Upper lobe of left lung (tissue), 6 donors: Measurements from ENCODE around the gene BCL2. TPM values are rescaled to one million over a fixed set of nuclear protein-coding genes. Genes with fewer than 3 reads are reported as not detected.

Source experiments
- ATAC-seq, 2 donors: fragments of 200-7000 bp; cut with Tn5 transposase; one replicate each; pipeline ENCODE4 v1.9.1; 2022; ENCODE audit warnings: mild to moderate bottlenecking in 2 of 2, moderate library complexity in 2 of 2; ENCODE audit not compliant: low FRiP score in 2 of 2
- DNase-seq, 2 donors: peaks; one replicate each; pipeline ENCODE4 v3.0.0-alpha.2; 2019 to 2020
- H3K27ac ChIP-seq, 4 donors: fragments of 200-600 bp; sonication (generic); one replicate each; pipeline ENCODE4 v1.5.1; 2016 to 2019
- H3K27me3 ChIP-seq, 4 donors: fragments of 200-600 bp; sonication (generic); one replicate each; pipeline ENCODE4 v1.5.1; 2017 to 2019
- H3K36me3 ChIP-seq, 4 donors: fragments of 200-600 bp; sonication (generic); one replicate each; pipeline ENCODE4 v1.5.1; 2016 to 2019
- H3K4me1 ChIP-seq, 4 donors: fragments of 200-600 bp; sonication (generic); one replicate each; pipeline ENCODE4 v1.5.1; 2018 to 2019
- H3K4me3 ChIP-seq, 4 donors: fragments of 200-600 bp; sonication (generic); one replicate each; pipeline ENCODE4 v1.5.1; 2017 to 2019; ENCODE audit warnings: mild to moderate bottlenecking in 2 of 4, moderate library complexity in 1 of 4
- H3K9me3 ChIP-seq, 4 donors: fragments of 200-600 bp; sonication (generic); one replicate each; pipeline ENCODE4 v1.5.1; 2018 to 2019
- EP300 ChIP-seq, 4 donors: sonication (generic); formaldehyde crosslinking; IDR thresholded peaks; one replicate each; pipeline ENCODE4 v1.5.1; 2017; ENCODE audit warnings: antibody characterized with exemption in 4 of 4, control low read depth in 2 of 4
- POLR2A ChIP-seq, 4 donors: fragments of 450-650 bp; IDR thresholded peaks; one replicate each; pipeline ENCODE4 v1.5.1; 2016 to 2017; ENCODE audit warnings: antibody characterized with exemption in 4 of 4, mild to moderate bottlenecking in 2 of 4
- POLR2AphosphoS5 ChIP-seq, 2 donors: sonication (generic); formaldehyde crosslinking; IDR thresholded peaks; one replicate each; pipeline ENCODE4 v1.5.1; 2017; ENCODE audit warnings: antibody characterized with exemption in 2 of 2
- WGBS, 2 donors: methylation state at CpG; one replicate each; pipeline ENCODE4 v1.1.5; 2017 to 2018; 5-methylcytosine and 5-hydroxymethylcytosine counted together
- total RNA-seq, 6 donors: library from RNA; depleted of rRNA in 4 of 6; stranded (reverse); fragments of >200 nt in 4 of 6; gene quantifications; one replicate each; pipeline versions ENCODE4 v1.1.0 to v1.2.1, GENCODE V29; 2016 to 2021
- TF ChIP-seq, protein P1 (sequence below), 6 experiments: fragments of 450-650 bp in 4 of 6; fragments of 200-600 bp in 2 of 6; sonication (generic) in 2 of 6; IDR thresholded peaks; one replicate each; pipeline ENCODE4 v1.5.1; 2016 to 2019; ENCODE audit warnings: antibody characterized with exemption in 6 of 6
- donor health status: DM: no; HTN: no; CAD: no; lungs with moderate emphysema.
- donor health status: DM: no; HTN: yes; CAD: no; lungs with severe emphysema.

The BCL2 gene
- total RNA-seq, 6 donors from 2014 or later: 5.9 to 19.9 (median 11.4) TPM

- TF ChIP-seq POLR2A (IDR thresholded peaks at IDR 0.05) (no peak), POLR2AphosphoS5 (IDR thresholded peaks at IDR 0.05) (no peak), EP300 (IDR thresholded peaks at IDR 0.05) (no peak)
- TF ChIP-seq, protein P1, sequence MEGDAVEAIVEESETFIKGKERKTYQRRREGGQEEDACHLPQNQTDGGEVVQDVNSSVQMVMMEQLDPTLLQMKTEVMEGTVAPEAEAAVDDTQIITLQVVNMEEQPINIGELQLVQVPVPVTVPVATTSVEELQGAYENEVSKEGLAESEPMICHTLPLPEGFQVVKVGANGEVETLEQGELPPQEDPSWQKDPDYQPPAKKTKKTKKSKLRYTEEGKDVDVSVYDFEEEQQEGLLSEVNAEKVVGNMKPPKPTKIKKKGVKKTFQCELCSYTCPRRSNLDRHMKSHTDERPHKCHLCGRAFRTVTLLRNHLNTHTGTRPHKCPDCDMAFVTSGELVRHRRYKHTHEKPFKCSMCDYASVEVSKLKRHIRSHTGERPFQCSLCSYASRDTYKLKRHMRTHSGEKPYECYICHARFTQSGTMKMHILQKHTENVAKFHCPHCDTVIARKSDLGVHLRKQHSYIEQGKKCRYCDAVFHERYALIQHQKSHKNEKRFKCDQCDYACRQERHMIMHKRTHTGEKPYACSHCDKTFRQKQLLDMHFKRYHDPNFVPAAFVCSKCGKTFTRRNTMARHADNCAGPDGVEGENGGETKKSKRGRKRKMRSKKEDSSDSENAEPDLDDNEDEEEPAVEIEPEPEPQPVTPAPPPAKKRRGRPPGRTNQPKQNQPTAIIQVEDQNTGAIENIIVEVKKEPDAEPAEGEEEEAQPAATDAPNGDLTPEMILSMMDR (IDR thresholded peaks at IDR 0.05): no peak
- WGBS, 2 donors: 80 to 91% methylated on average over 6 of the region's 6 CpGs
Observed at GRCh38 chr18:63147973-63148372, 171.6 kb downstream of the BCL2 start.

GRCh38 chr18:63146828-63147409 is 172.7 kb downstream of the BCL2 start:
- TF ChIP-seq POLR2A (IDR thresholded peaks at IDR 0.05) (no peak), EP300 (IDR thresholded peaks at IDR 0.05) (no peak), POLR2AphosphoS5 (IDR thresholded peaks at IDR 0.05) (no peak)
- TF ChIP-seq, protein P1 (IDR thresholded peaks at IDR 0.05): no peak
- Histone ChIP-seq H3K27me3 (no peaks in the 10 kb centered on the region), H3K9me3 (no peaks in the 10 kb centered on the region), H3K36me3 (no peaks in the 10 kb centered on the region), H3K4me1 (peaks cover 3 to 15% (median 6%) of the 10 kb centered on the region in 4 donors), H3K27ac (no peak overlapping the region), H3K4me3 (no peak overlapping the region)
- DNase-seq (no peak), ATAC-seq (no peak)
- 93 to 96% methylated on average over 7 of the region's 7 CpGs for WGBS, 2 donors

More at GRCh38 chr18:63147973-63148372, 171.6 kb downstream of the BCL2 start:
- H3K4me3 ChIP-seq: no peak overlapping the region
- ATAC-seq (no peak), DNase-seq (no peak)
- H3K4me1 ChIP-seq: peaks cover 0 to 6% (median 3%) of the 10 kb centered on the region in 4 donors
- no peak overlapping the region for H3K27ac ChIP-seq
- H3K36me3 ChIP-seq: no peaks in the 10 kb centered on the region
- H3K27me3 ChIP-seq: no peaks in the 10 kb centered on the region
- H3K9me3 ChIP-seq: no peaks in the 10 kb centered on the region

DNA sequence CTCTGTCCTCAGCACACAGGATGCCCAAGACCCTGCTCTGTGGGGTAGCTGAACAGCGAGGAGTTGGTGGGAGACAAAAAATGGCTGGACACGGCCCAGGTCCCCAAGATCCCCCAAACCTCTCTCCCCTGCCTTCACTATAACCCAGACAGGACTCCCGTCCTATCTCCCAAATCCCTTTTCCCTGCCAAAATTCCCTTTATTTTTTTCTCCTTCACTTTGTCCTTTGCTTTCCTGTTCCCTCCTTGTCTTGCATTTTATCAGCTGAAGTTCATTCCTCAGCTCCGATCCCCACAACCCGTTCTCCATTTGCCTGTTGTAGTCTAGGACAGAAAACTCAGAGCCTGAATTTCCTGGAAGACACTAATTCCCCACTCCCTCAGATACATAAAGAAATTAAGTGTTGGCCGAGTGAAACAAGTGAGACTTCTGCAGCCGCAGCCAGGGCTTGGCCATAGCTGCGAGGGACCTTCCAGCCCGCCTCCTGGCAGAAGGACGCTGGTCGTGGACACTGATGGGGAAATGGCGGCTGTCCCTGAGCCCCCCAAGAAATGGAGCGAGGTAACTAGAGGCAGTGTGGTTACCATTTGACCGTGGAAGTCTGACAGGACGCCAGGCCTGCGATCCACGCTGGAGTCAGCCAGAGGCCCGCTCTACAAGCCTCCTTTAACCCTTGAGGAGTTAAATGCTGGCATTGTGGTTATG is 173.6 kb downstream of the BCL2 start:
- H3K4me1 ChIP-seq: peaks cover 3 to 22% (median 6%) of the 10 kb centered on the region in 4 donors
- ATAC-seq (no peak), DNase-seq (peak in 1 of 2 donors; percentile 54)
- H3K4me3 ChIP-seq: no peak overlapping the region
- no peak overlapping the region for H3K27ac ChIP-seq
- WGBS, 2 donors: 66 to 79% methylated on average over 12 to 18 of the region's 18 CpGs
- no peaks in the 10 kb centered on the region for H3K36me3 ChIP-seq
- no peaks in the 10 kb centered on the region for H3K27me3 ChIP-seq
- no peaks in the 10 kb centered on the region for H3K9me3 ChIP-seq
- TF ChIP-seq POLR2A (IDR thresholded peaks at IDR 0.05) (no peak), POLR2AphosphoS5 (IDR thresholded peaks at IDR 0.05) (no peak), EP300 (IDR thresholded peaks at IDR 0.05) (no peak)
- TF ChIP-seq, protein P1 (IDR thresholded peaks at IDR 0.05): no peak

DNA sequence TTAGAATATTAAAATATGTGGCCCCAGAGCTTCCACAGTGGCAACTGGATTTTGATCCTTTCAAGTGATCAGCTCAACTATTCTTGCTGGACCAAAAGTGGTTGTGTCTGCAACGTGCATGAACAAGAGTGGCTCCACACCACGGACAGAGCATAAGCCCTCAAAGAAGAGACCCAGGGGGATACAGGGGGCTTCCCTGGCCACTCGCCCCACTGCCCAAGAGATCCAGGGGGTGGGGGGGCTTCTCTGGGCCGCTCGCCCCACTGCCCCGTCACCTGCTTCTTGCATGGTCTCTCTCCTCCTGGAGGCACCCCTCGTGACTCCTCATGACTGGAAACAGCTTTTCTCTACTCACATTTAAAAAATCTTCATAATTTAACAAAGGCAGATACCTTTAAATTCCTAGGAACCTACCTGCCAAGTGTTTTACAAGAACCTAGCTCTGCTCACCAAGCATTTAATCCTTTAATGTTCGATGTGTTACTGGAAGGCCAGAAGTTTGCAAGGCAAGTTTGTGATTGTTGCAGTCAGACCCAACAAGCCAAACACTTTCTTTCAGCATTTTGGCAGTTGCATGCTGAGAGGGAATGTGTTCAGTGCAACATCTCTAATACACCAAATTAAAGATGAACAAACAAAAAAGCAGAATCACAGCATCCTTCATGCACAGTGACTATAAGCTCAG is 174.3 kb downstream of the BCL2 start:
- no peak overlapping the region for H3K4me3 ChIP-seq
- no peak overlapping the region for H3K27ac ChIP-seq

More for the DNA sequence above, 174.3 kb downstream of the BCL2 start:
- DNase-seq (peak in 1 of 2 donors; percentile 25), ATAC-seq (no peak)
- no peak for TF ChIP-seq EP300 (IDR thresholded peaks at IDR 0.05)
- TF ChIP-seq POLR2A (IDR thresholded peaks at IDR 0.05): no peak
- no peak for TF ChIP-seq POLR2AphosphoS5 (IDR thresholded peaks at IDR 0.05)
- TF ChIP-seq, protein P1 (IDR thresholded peaks at IDR 0.05): no peak
- H3K36me3 ChIP-seq: no peaks in the 10 kb centered on the region
- H3K9me3 ChIP-seq: no peaks in the 10 kb centered on the region
- WGBS, 2 donors: 86 to 90% methylated on average over 7 to 8 of the region's 8 CpGs
- peaks cover 3 to 22% (median 6%) of the 10 kb centered on the region in 4 donors for H3K4me1 ChIP-seq
- no peaks in the 10 kb centered on the region for H3K27me3 ChIP-seq
